Mesenchymal stem cell (in vitro differentiated cells and primary cell): Measurements from ENCODE around the gene LRRC26.

Experiments used
- DNase-seq: peaks from one replicate; pipeline ENCODE4 v3.0.0-alpha.2; 2013
- H2AFZ ChIP-seq: one replicate; pipeline ENCODE4 v1.6.1; 2013; ENCODE audit warnings: low read depth, mild to moderate bottlenecking, control low read depth, inconsistent platforms, low read length, moderate library complexity
- H2AK5ac ChIP-seq: 2 replicates; pipeline ENCODE4 v1.6.1; 2013; ENCODE audit warnings: low read length, moderate library complexity, mild to moderate bottlenecking, inconsistent platforms; ENCODE audit not compliant: severe bottlenecking
- H2BK120ac ChIP-seq: one replicate; pipeline ENCODE4 v1.6.1; 2013; ENCODE audit warnings: low read depth, mild to moderate bottlenecking, inconsistent platforms, low read length, moderate library complexity
- H2BK12ac ChIP-seq, 2 experiments: one replicate each; pipeline ENCODE4 v1.6.1; 2013; ENCODE audit warnings: inconsistent platforms in 2 of 2, low read length in 2 of 2, mild to moderate bottlenecking in 2 of 2, moderate library complexity in 2 of 2, control low read depth in 1 of 2
- H2BK15ac ChIP-seq: one replicate; pipeline ENCODE4 v1.6.1; 2013; ENCODE audit warnings: mild to moderate bottlenecking, low read depth, inconsistent platforms; ENCODE audit not compliant: poor library complexity, severe bottlenecking
- H2BK5ac ChIP-seq: 2 replicates; pipeline ENCODE4 v1.6.1; 2013; ENCODE audit warnings: low read depth, mild to moderate bottlenecking, low read length, control low read depth, inconsistent platforms; ENCODE audit not compliant: poor library complexity, severe bottlenecking
- H3K14ac ChIP-seq, 2 experiments: one replicate each; pipeline ENCODE4 v1.6.1; 2013; ENCODE audit warnings: inconsistent platforms in 2 of 2, low read length in 2 of 2, control low read depth in 1 of 2, mild to moderate bottlenecking in 1 of 2, moderate library complexity in 1 of 2
- H3K18ac ChIP-seq, 2 experiments: one replicate each; pipeline ENCODE4 v1.6.1; 2013; ENCODE audit warnings: inconsistent platforms in 2 of 2, low read length in 2 of 2, control low read depth in 1 of 2, low read depth in 1 of 2, mild to moderate bottlenecking in 1 of 2
- H3K23ac ChIP-seq, 2 experiments: one replicate each; pipeline ENCODE4 v1.6.1; 2013; ENCODE audit warnings: inconsistent platforms in 2 of 2, low read length in 2 of 2, mild to moderate bottlenecking in 2 of 2, moderate library complexity in 2 of 2, control low read depth in 1 of 2
- H3K27ac ChIP-seq: 2 replicates; pipeline ENCODE4 v1.5.1; 2013; ENCODE audit warnings: mild to moderate bottlenecking, moderate library complexity, low read length, control low read depth, inconsistent platforms; ENCODE audit not compliant: poor library complexity, severe bottlenecking
- H3K27me3 ChIP-seq, 2 experiments: 2 replicates each; pipeline versions ENCODE4 v1.6.1 to v1.7.0; 2013; ENCODE audit warnings: low read length in 2 of 2, mild to moderate bottlenecking in 2 of 2, moderate library complexity in 2 of 2, control low read depth in 1 of 2, inconsistent platforms in 1 of 2; ENCODE audit not compliant: control insufficient read depth in 1 of 2, insufficient read depth in 1 of 2
- H3K36me3 ChIP-seq, 2 experiments: 2 replicates each; pipeline versions ENCODE4 v1.6.1 to v1.7.0; 2013; ENCODE audit warnings: low read length in 2 of 2, control low read depth in 1 of 2, inconsistent platforms in 1 of 2, low read depth in 1 of 2, mild to moderate bottlenecking in 1 of 2; ENCODE audit not compliant: insufficient read depth in 2 of 2, control insufficient read depth in 1 of 2
- H3K4ac ChIP-seq, 2 experiments: one replicate each; pipeline ENCODE4 v1.6.1; 2013; ENCODE audit warnings: inconsistent platforms in 2 of 2, low read length in 2 of 2, mild to moderate bottlenecking in 2 of 2, moderate library complexity in 2 of 2, control low read depth in 1 of 2, low read depth in 1 of 2
- H3K4me1 ChIP-seq: 2 replicates; pipeline ENCODE4 v1.6.1; 2013; ENCODE audit warnings: low read depth, low read length, control low read depth; ENCODE audit not compliant: control insufficient read depth, insufficient read depth
- H3K4me2 ChIP-seq: 2 replicates; pipeline ENCODE4 v1.6.1; 2013; ENCODE audit warnings: low read length, mild to moderate bottlenecking, inconsistent platforms; ENCODE audit not compliant: poor library complexity, severe bottlenecking
- H3K4me3 ChIP-seq, 2 experiments: 2 replicates each; pipeline versions ENCODE4 v1.5.1 to v1.7.0; 2013; ENCODE audit warnings: low read length in 2 of 2, mild to moderate bottlenecking in 2 of 2, control low read depth in 1 of 2, low read depth in 1 of 2; ENCODE audit not compliant: insufficient read depth in 1 of 2
- H3K79me1 ChIP-seq: replicated peaks from 2 replicates; pipeline ENCODE4 v1.6.1; 2013; ENCODE audit warnings: mild to moderate bottlenecking, control low read depth, low read length, inconsistent platforms; ENCODE audit not compliant: poor library complexity, severe bottlenecking
- H3K9ac ChIP-seq: 2 replicates; pipeline ENCODE4 v1.7.0; 2013; ENCODE audit warnings: mild to moderate bottlenecking, low read length, moderate library complexity
- H3K9me3 ChIP-seq: 2 replicates; pipeline ENCODE4 v1.7.0; 2013; ENCODE audit warnings: mild to moderate bottlenecking, low read length; ENCODE audit not compliant: control insufficient read depth
- H4K8ac ChIP-seq: one replicate; pipeline ENCODE4 v1.6.1; 2013; ENCODE audit warnings: inconsistent platforms, mild to moderate bottlenecking, low read length, moderate library complexity
- H4K91ac ChIP-seq: one replicate; pipeline ENCODE4 v1.6.1; 2013; ENCODE audit warnings: mild to moderate bottlenecking, low read length, inconsistent platforms
- WGBS: methylation state at CpG from one replicate; pipeline ENCODE4 v1.1.7; 2013; ENCODE audit warnings: mixed read lengths; 5-methylcytosine and 5-hydroxymethylcytosine counted together

LRRC26 gene

GRCh38 chr9:137194388-137194787 is 24.5 kb upstream of the LRRC26 start:
- Histone ChIP-seq H3K79me1 (peaks cover 52% of the 10 kb centered on the region), H3K4me3 (no peak overlapping the region), H3K14ac (no peak overlapping the region), H4K91ac (peak overlapping the region; percentile 41), H3K4me2 (peak overlapping the region; percentile 37), H3K18ac (no peak overlapping the region), H2BK5ac (no peak overlapping the region), H2BK15ac (no peak overlapping the region), H3K36me3 (peaks cover 30 to 56% of the 10 kb centered on the region in 2 experiments), H3K9me3 (no peaks in the 10 kb centered on the region), H2AFZ (no peak overlapping the region), H3K4ac (no peak overlapping the region), H3K27me3 (no peaks in the 10 kb centered on the region), H3K27ac (no peak overlapping the region), H3K4me1 (peaks cover 76% of the 10 kb centered on the region), H2BK12ac (no peak overlapping the region), H2BK120ac (no peak overlapping the region), H2AK5ac (no peak overlapping the region), H3K9ac (no peak overlapping the region), H4K8ac (no peak overlapping the region), H3K23ac (no peak overlapping the region)
- 83% methylated on average over 16 of the region's 16 CpGs for WGBS
- no peak for DNase-seq

DNA sequence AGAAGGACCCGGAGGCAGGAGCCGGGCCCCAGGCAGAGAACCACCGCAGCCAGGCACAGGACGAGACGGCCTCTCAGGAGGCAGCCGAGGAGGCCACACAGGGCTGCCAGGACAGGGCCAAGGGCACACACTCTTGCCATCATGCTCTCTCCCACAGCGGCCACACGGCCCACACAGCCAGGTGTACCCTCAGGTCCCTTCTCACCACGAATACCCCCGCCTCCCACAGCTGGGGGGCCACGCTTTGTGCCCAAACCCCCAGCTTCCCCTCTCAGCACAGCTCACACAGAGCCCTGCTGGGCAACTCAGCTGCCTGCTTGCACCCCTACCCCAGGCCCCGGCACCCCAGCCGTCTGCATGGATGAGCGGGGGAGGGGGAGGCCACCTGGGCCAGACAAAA is 23.9 kb upstream of the LRRC26 start:
- H3K4me1 ChIP-seq, result peaks cover 71% of the 10 kb centered on the region
- no peak overlapping the region for H2AK5ac ChIP-seq
- H3K4me2 ChIP-seq, result no peak overlapping the region
- peak overlapping the region; percentile 11 for H4K91ac ChIP-seq
- no peak overlapping the region for H2BK12ac ChIP-seq
- H3K79me1 ChIP-seq, result peaks cover 52% of the 10 kb centered on the region
- peaks cover 30 to 54% of the 10 kb centered on the region in 2 experiments for H3K36me3 ChIP-seq
- no peak overlapping the region for H3K14ac ChIP-seq
- H3K9ac ChIP-seq, result no peak overlapping the region
- 93% methylated on average over 14 of the region's 14 CpGs for WGBS
- no peak overlapping the region for H3K23ac ChIP-seq
- no peak overlapping the region for H2AFZ ChIP-seq
- DNase-seq, result no peak
- H3K18ac ChIP-seq, result no peak overlapping the region
- no peak overlapping the region for H4K8ac ChIP-seq
- no peak overlapping the region for H3K27ac ChIP-seq
- H2BK15ac ChIP-seq, result no peak overlapping the region
- no peak overlapping the region for H3K4me3 ChIP-seq
- H3K4ac ChIP-seq, result no peak overlapping the region
- no peaks in the 10 kb centered on the region for H3K27me3 ChIP-seq
- no peak overlapping the region for H2BK120ac ChIP-seq
- H3K9me3 ChIP-seq, result no peaks in the 10 kb centered on the region
- no peak overlapping the region for H2BK5ac ChIP-seq

DNA sequence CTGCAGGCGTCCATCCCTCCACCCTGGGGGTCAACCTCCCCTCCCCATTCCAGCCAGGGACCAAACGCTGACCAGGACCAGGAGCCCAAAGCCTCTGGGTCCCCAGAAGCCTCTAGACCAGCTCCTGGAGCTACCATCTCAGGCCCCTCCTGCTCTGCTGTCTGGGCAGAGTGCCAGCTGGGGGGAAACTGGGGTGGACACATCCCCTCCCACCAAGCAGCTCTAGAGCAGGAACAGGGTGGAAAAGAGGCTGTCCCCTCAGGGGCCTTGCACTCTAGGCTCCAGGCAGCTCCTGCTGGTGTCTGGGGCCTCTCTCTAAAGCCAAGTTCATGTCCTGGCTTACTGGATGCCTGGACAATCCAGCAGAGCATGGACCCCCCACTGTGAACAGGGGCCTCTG is 23.0 kb upstream of the LRRC26 start:
- Histone ChIP-seq H2AK5ac (no peak overlapping the region), H3K27me3 (no peaks in the 10 kb centered on the region), H2BK15ac (no peak overlapping the region), H4K91ac (no peak overlapping the region), H3K36me3 (peaks cover 30 to 51% of the 10 kb centered on the region in 2 experiments), H3K4me2 (no peak overlapping the region), H3K9me3 (no peaks in the 10 kb centered on the region), H3K4me1 (peaks cover 64% of the 10 kb centered on the region), H3K14ac (no peak overlapping the region), H2AFZ (no peak overlapping the region), H4K8ac (no peak overlapping the region), H3K4me3 (no peak overlapping the region), H3K23ac (no peak overlapping the region), H2BK12ac (no peak overlapping the region), H2BK120ac (no peak overlapping the region), H2BK5ac (no peak overlapping the region), H3K18ac (no peak overlapping the region), H3K9ac (no peak overlapping the region), H3K4ac (no peak overlapping the region), H3K27ac (no peak overlapping the region), H3K79me1 (peaks cover 52% of the 10 kb centered on the region)
- DNase-seq, result no peak
- WGBS, result 71% methylated on average over 2 of the region's 2 CpGs

GRCh38 chr9:137192448-137192780 is 22.6 kb upstream of the LRRC26 start:
- Histone ChIP-seq H3K23ac (no peak overlapping the region), H3K4me2 (no peak overlapping the region), H2BK15ac (no peak overlapping the region), H2BK120ac (no peak overlapping the region), H2BK5ac (no peak overlapping the region), H2AK5ac (no peak overlapping the region), H2BK12ac (no peak overlapping the region), H3K4ac (no peak overlapping the region), H3K18ac (no peak overlapping the region), H4K91ac (no peak overlapping the region), H3K9ac (no peak overlapping the region), H4K8ac (no peak overlapping the region), H3K27me3 (no peaks in the 10 kb centered on the region), H3K9me3 (no peaks in the 10 kb centered on the region), H3K79me1 (peaks cover 52% of the 10 kb centered on the region), H3K4me3 (no peak overlapping the region), H3K36me3 (peaks cover 30 to 51% of the 10 kb centered on the region in 2 experiments), H2AFZ (no peak overlapping the region), H3K27ac (no peak overlapping the region), H3K14ac (no peak overlapping the region), H3K4me1 (peaks cover 64% of the 10 kb centered on the region)
- WGBS, result 95% methylated on average over 9 of the region's 10 CpGs
- DNase-seq, result no peak
